D721Med (cell line): Measurements from ENCODE around the gene PLA2G12A.

Source experiments
- DNase-seq: peaks from one replicate; pipeline ENCODE4 v3.0.0; 2011; ENCODE audit warnings: low spot score; ENCODE audit not compliant: insufficient read length
- FAIRE-seq: peaks from 2 replicates; lab custom pipeline; 2011; peaks lifted over from hg19 to GRCh38; lab: Jason Lieb, UNC
- CTCF ChIP-seq: IDR thresholded peaks from 2 replicates; pipeline ENCODE4 v1.5.1; 2012; ENCODE audit warnings: mild to moderate bottlenecking, control low read depth; ENCODE audit not compliant: insufficient read depth; ENCODE audit errors: missing control alignments

PLA2G12A gene

DNA sequence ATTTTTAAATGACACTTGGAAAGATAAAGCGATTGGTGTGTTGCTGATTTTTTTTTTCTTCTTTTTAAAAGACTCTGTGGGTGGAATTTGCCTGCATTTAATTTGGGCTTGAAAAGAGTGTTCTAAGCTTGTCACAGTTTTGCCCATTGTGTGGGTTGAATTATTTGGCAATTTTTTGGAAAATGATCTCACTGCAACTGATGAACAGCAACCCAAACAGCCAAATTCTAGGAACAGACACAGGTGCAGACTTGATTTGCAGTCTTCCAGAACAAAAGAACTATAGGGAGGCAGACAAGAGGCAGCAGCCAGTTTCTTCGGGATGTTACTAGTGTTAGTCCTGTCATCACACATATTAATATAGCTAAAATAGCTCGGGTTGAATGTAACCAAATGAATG, 67.1 kb downstream of the PLA2G12A start:
- DNase-seq (no peak), FAIRE-seq (no peak)
- no peak for TF ChIP-seq CTCF

GRCh38 chr4:109662116-109662515, 67.8 kb downstream of the PLA2G12A start:
- DNase-seq (no peak), FAIRE-seq (no peak)
- no peak for TF ChIP-seq CTCF
